ENCODE results near the gene RSPH10B2. TPM values are rescaled to one million over a fixed set of nuclear protein-coding genes. Genes with fewer than 3 reads are reported as not detected.
"Not testable (repeated sequence)": the region's sequence is repeated elsewhere in the genome, so short reads cannot be mapped to it uniquely, and the experiment has no call there.

RSPH10B2 gene
- total and polyA plus RNA-seq, 2 of the 8 experiments (the other 6 are each of a cell fraction or from before 2014, with no cell fraction given): 0.14 to 0.35 TPM

DNA sequence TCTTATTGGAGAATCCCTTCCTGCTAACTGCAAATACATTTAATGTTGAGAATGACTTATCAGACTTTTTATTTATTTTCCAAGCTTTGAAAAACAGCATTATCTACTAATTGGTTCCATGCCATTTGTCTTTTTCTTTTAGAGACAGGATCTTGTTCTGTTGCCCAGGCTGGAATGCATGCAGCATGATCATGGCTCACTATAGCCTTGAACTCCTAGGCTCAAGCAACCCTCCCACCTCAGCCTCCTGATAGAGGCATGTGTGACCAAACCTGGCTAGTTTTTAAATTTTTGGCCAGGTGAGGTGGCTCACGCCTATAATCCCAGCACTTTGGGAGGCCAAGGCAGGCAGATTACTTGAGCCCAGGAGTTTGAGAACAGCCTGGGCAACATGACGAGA is 59.1 kb downstream of the RSPH10B2 start:
- H4K20me1 ChIP-seq (replicated peaks in 1 of 2; ENCODE audit: control insufficient read depth in 1 of 2, insufficient read depth in 2 of 2, low read length in 2 of 2); H3K27me3 ChIP-seq (replicated peaks in 1 of 4; ENCODE audit: control insufficient read depth in 3 of 4, extremely low read depth in 1 of 4, insufficient read depth in 3 of 4, low read length in 3 of 4); H2BK15ac ChIP-seq (ENCODE audit: low read length); H2BK12ac ChIP-seq (ENCODE audit: low read depth, low read length); H3K4ac ChIP-seq (replicated peaks; ENCODE audit: insufficient read length, low read depth, low read length); H2BK5ac ChIP-seq (ENCODE audit: low read depth, low read length); H3K79me1 ChIP-seq (ENCODE audit: low read depth, low read length); H3K27ac ChIP-seq (ENCODE audit: low read depth, low read length); H4K8ac ChIP-seq (ENCODE audit: extremely low read depth, insufficient read depth, low read length); H2BK20ac ChIP-seq (ENCODE audit: low read length); H2AFZ ChIP-seq (ENCODE audit: low read length); H3K79me2 ChIP-seq (ENCODE audit: control insufficient read depth in 1 of 2, insufficient read depth in 2 of 2, low read length in 2 of 2); H3K9me3 ChIP-seq (ENCODE audit: insufficient read depth in 2 of 2, low read depth in 1 of 2, low read length in 1 of 2); H3K56ac ChIP-seq (replicated peaks; ENCODE audit: insufficient read length, low read depth, low read length); POLR2A ChIA-PET (ENCODE audit: partially characterized antibody); H3K9ac ChIP-seq (replicated peaks in 1 of 4; ENCODE audit: extremely low read depth in 1 of 4, low read depth in 3 of 4, low read length in 3 of 4); H4K5ac ChIP-seq (ENCODE audit: insufficient read length, low read depth, low read length); FAIRE-seq; H3K14ac ChIP-seq (ENCODE audit: insufficient read length); DNase-seq (ENCODE audit: low read depth in 1 of 2, low spot score in 2 of 2); H3K18ac ChIP-seq (ENCODE audit: extremely low read depth, low read length); H3K23ac ChIP-seq (ENCODE audit: insufficient read length); H3K4me3 ChIP-seq (ENCODE audit: extremely low read depth in 1 of 4, insufficient read depth in 2 of 4, low read depth in 3 of 4, low read length in 4 of 4); CTCF ChIA-PET (ENCODE audit: partially characterized antibody); H3K23me2 ChIP-seq (ENCODE audit: low read depth, low read length); H3K4me2 ChIP-seq (ENCODE audit: insufficient read depth in 1 of 2, low read depth in 2 of 2, low read length in 2 of 2); H3K4me1 ChIP-seq (replicated peaks in 1 of 4; ENCODE audit: control insufficient read depth in 3 of 4, insufficient read depth in 4 of 4, low read length in 3 of 4); H2AK5ac ChIP-seq (ENCODE audit: low read depth, low read length); H2BK120ac ChIP-seq (replicated peaks; ENCODE audit: low read depth, low read length); H4K91ac ChIP-seq (replicated peaks; ENCODE audit: insufficient read length, low read length): not testable (repeated sequence)
- WGBS, 2 experiments (ENCODE audit: extremely low coverage in 1 of 2, insufficient coverage in 1 of 2, insufficient read length in 1 of 2, insufficient replicate concordance in 2 of 2, low coverage in 1 of 2, low lambda C conversion rate in 2 of 2, missing lambda C conversion rate in 1 of 2): 83% methylated on average over 2 of the region's 2 CpGs; no CpG with 5 or more reads in 1 of the 2 experiments
- H3K36me3 ChIP-seq (ENCODE audit: control insufficient read depth in 2 of 4, insufficient read depth in 4 of 4, low read length in 3 of 4): peaks cover 2 to 15% (median 5%) of the 10 kb centered on the region in 4 experiments; a peak in 6 of 8 replicates

DNA sequence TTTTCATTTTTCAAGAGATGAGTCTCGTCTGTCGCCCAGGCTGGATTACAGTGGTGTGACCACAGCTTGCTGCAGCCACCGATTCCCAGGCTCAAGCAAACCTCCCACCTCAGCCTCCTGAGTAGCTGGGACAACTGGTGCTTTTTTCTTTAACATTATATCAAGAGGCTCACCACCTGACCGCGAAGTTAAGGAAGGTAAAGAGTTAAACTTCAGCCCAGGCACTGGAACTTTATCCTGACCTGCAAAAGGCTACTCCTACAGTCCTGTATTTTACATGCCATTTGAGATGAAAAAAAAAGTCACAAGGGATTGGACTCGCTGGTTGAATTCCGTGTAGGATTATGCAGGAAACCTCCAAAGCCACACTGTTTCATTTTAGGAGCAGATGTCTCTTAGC is 61.6 kb downstream of the RSPH10B2 start:
- H2BK15ac ChIP-seq (ENCODE audit: low read length); H2AK5ac ChIP-seq (ENCODE audit: low read depth, low read length); H4K20me1 ChIP-seq (replicated peaks in 1 of 2; ENCODE audit: control insufficient read depth in 1 of 2, insufficient read depth in 2 of 2, low read length in 2 of 2); H3K4me1 ChIP-seq (replicated peaks in 1 of 4; ENCODE audit: control insufficient read depth in 3 of 4, insufficient read depth in 4 of 4, low read length in 3 of 4); H4K8ac ChIP-seq (ENCODE audit: extremely low read depth, insufficient read depth, low read length); H3K14ac ChIP-seq (ENCODE audit: insufficient read length); H2BK12ac ChIP-seq (ENCODE audit: low read depth, low read length); H4K5ac ChIP-seq (ENCODE audit: insufficient read length, low read depth, low read length); H3K9me3 ChIP-seq (ENCODE audit: insufficient read depth in 2 of 2, low read depth in 1 of 2, low read length in 1 of 2); H2BK120ac ChIP-seq (replicated peaks; ENCODE audit: low read depth, low read length); FAIRE-seq; H2BK20ac ChIP-seq (ENCODE audit: low read length); H3K9ac ChIP-seq (replicated peaks in 1 of 4; ENCODE audit: extremely low read depth in 1 of 4, low read depth in 3 of 4, low read length in 3 of 4); H3K23me2 ChIP-seq (ENCODE audit: low read depth, low read length); H2BK5ac ChIP-seq (ENCODE audit: low read depth, low read length); H3K79me1 ChIP-seq (ENCODE audit: low read depth, low read length); H3K4me2 ChIP-seq (ENCODE audit: insufficient read depth in 1 of 2, low read depth in 2 of 2, low read length in 2 of 2); H3K56ac ChIP-seq (replicated peaks; ENCODE audit: insufficient read length, low read depth, low read length); H2AFZ ChIP-seq (ENCODE audit: low read length); H3K4ac ChIP-seq (replicated peaks; ENCODE audit: insufficient read length, low read depth, low read length); H3K27me3 ChIP-seq (replicated peaks in 1 of 4; ENCODE audit: control insufficient read depth in 3 of 4, extremely low read depth in 1 of 4, insufficient read depth in 3 of 4, low read length in 3 of 4); H3K23ac ChIP-seq (ENCODE audit: insufficient read length); DNase-seq (ENCODE audit: low read depth in 1 of 2, low spot score in 2 of 2); H3K79me2 ChIP-seq (ENCODE audit: control insufficient read depth in 1 of 2, insufficient read depth in 2 of 2, low read length in 2 of 2); H3K4me3 ChIP-seq (ENCODE audit: extremely low read depth in 1 of 4, insufficient read depth in 2 of 4, low read depth in 3 of 4, low read length in 4 of 4); H3K18ac ChIP-seq (ENCODE audit: extremely low read depth, low read length); H4K91ac ChIP-seq (replicated peaks; ENCODE audit: insufficient read length, low read length); H3K27ac ChIP-seq (ENCODE audit: low read depth, low read length): not testable (repeated sequence)
- peaks cover 2 to 18% (median 5%) of the 10 kb centered on the region in 4 experiments; a peak in 6 of 8 replicates for H3K36me3 ChIP-seq (ENCODE audit: control insufficient read depth in 2 of 4, insufficient read depth in 4 of 4, low read length in 3 of 4)
- POLR2A ChIA-PET (ENCODE audit: partially characterized antibody): interaction anchor here (0.7 kb wide), 2 partner anchors 551 to 916 kb away, joined by 3 read pairs; no protein-coding TSS in a partner anchor
- WGBS, 2 experiments (ENCODE audit: extremely low coverage in 1 of 2, insufficient coverage in 1 of 2, insufficient read length in 1 of 2, insufficient replicate concordance in 2 of 2, low coverage in 1 of 2, low lambda C conversion rate in 2 of 2, missing lambda C conversion rate in 1 of 2): 95% methylated on average over 7 of the region's 7 CpGs; no CpG with 5 or more reads in 1 of the 2 experiments
- CTCF ChIA-PET (ENCODE audit: partially characterized antibody): interaction anchor here (0.7 kb wide), 1 partner anchor 50 kb away, joined by 3 read pairs; no protein-coding TSS in a partner anchor

All from H1 (cell line).